Measurements from ENCODE around the gene URI1.
"Not testable (repeated sequence)": the region's sequence is repeated elsewhere in the genome, so short reads cannot be mapped to it uniquely, and the experiment has no call there.

The URI1 gene

GRCh38 chr19:29942404-29943261, 594 bp downstream of the URI1 start:
- peak overlapping the region; percentile 92 for H3K4me3 ChIP-seq (ENCODE audit: low read length)
- peak; percentile 25 for DNase-seq (ENCODE audit: low read depth)
- no peak for TF ChIP-seq CTCF (conservative IDR thresholded peaks at IDR 0.05; ENCODE audit: low read length)

- no peak for TF ChIP-seq CTCF (conservative IDR thresholded peaks at IDR 0.05; ENCODE audit: low read length)
- DNase-seq (ENCODE audit: low read depth) = no peak
- peak overlapping the region; percentile 92 for H3K4me3 ChIP-seq (ENCODE audit: low read length)
Observed at GRCh38 chr19:29943615-29944014, 1.6 kb downstream of the URI1 start.

- no peak for TF ChIP-seq CTCF (conservative IDR thresholded peaks at IDR 0.05; ENCODE audit: low read length)
- DNase-seq (ENCODE audit: low read depth) = no peak
- H3K4me3 ChIP-seq (ENCODE audit: low read length) = peak overlapping the region; percentile 29
Observed at GRCh38 chr19:29944390-29945012, 2.5 kb downstream of the URI1 start.

GRCh38 chr19:29945017-29945416, 3.0 kb downstream of the URI1 start:
- no peak for TF ChIP-seq CTCF (conservative IDR thresholded peaks at IDR 0.05; ENCODE audit: low read length)
- DNase-seq (ENCODE audit: low read depth) = no peak
- H3K4me3 ChIP-seq (ENCODE audit: low read length) = peak overlapping the region; percentile 29

GRCh38 chr19:29945433-29945832, 3.4 kb downstream of the URI1 start:
- TF ChIP-seq CTCF (conservative IDR thresholded peaks at IDR 0.05; ENCODE audit: low read length) = no peak
- peak overlapping the region; percentile 29 for H3K4me3 ChIP-seq (ENCODE audit: low read length)
- no peak for DNase-seq (ENCODE audit: low read depth)

- TF ChIP-seq CTCF (conservative IDR thresholded peaks at IDR 0.05; ENCODE audit: low read length) = no peak
- H3K4me3 ChIP-seq (ENCODE audit: low read length) = no peak overlapping the region
- no peak for DNase-seq (ENCODE audit: low read depth)
Observed at GRCh38 chr19:29946645-29947044, 4.6 kb downstream of the URI1 start.

GRCh38 chr19:29947871-29948270, 5.8 kb downstream of the URI1 start:
- H3K4me3 ChIP-seq (ENCODE audit: low read length) = no peak overlapping the region
- no peak for TF ChIP-seq CTCF (conservative IDR thresholded peaks at IDR 0.05; ENCODE audit: low read length)
- no peak for DNase-seq (ENCODE audit: low read depth)

GRCh38 chr19:29948759-29949470, 6.9 kb downstream of the URI1 start:
- DNase-seq (ENCODE audit: low read depth); H3K4me3 ChIP-seq (ENCODE audit: low read length): not testable (repeated sequence)

Measured in AG10803 (cell line).